ENCODE results near the gene TSEN2. TPM values are rescaled to one million over a fixed set of nuclear protein-coding genes. Genes with fewer than 3 reads are reported as not detected.

TSEN2 gene
- polyA plus RNA-seq, 3 donors = 3.2 to 7.3 (median 3.9) TPM

- peaks cover 45 to 48% of the 10 kb centered on the region in 2 donors for H3K36me3 Mint-ChIP-seq
- no peaks in the 10 kb centered on the region for H3K27me3 Mint-ChIP-seq (ENCODE audit: low read depth in 3 of 3)
- no peak for DNase-seq
- Histone ChIP-seq H3K4me1 (ENCODE audit: control insufficient read depth in 1 of 2, insufficient read depth in 2 of 2, low read length in 2 of 2) (peaks cover 9 to 10% of the 10 kb centered on the region in 2 donors), H3K9ac (ENCODE audit: insufficient read depth, low read length, poor library complexity, severe bottlenecking) (no peak overlapping the region), H3K9me3 (replicated peaks in 1 of 2; ENCODE audit: control insufficient read depth in 1 of 2, insufficient read depth in 1 of 2, low read length in 2 of 2) (no peaks in the 10 kb centered on the region), H3K4me3 (replicated peaks in 1 of 3; ENCODE audit: low read depth in 2 of 3, low read length in 3 of 3) (no peak overlapping the region), H3K79me2 (ENCODE audit: insufficient read depth, low read length) (no peaks in the 10 kb centered on the region), H3K4me2 (replicated peaks; ENCODE audit: extremely low read depth, low read length, poor library complexity, severe bottlenecking) (no peak overlapping the region), H3K36me3 (replicated peaks in 1 of 2; ENCODE audit: control insufficient read depth in 1 of 2, insufficient read depth in 2 of 2, low read length in 2 of 2) (peaks cover 3 to 44% of the 10 kb centered on the region in 2 donors), H2AFZ (ENCODE audit: insufficient read depth, low read depth, low read length, poor library complexity, severe bottlenecking) (no peak overlapping the region), H3K27ac (ENCODE audit: low read depth in 1 of 2, low read length in 2 of 2) (no peak overlapping the region), H4K20me1 (ENCODE audit: insufficient read depth, low read length) (no peaks in the 10 kb centered on the region), H3K27me3 (ENCODE audit: control insufficient read depth in 2 of 2, insufficient read depth in 2 of 2, low read length in 2 of 2) (no peaks in the 10 kb centered on the region)
- no peaks in the 10 kb centered on the region for H3K9me3 Mint-ChIP-seq
- whole genome bisulfite sequencing (ENCODE audit: insufficient coverage) = 100% methylated on average over 2 of the region's 5 CpGs
- intact Hi-C loops (cut with micrococcal nuclease) = no loop called here
- no peak overlapping the region for H3K4me3 Mint-ChIP-seq
- no peak for TF ChIP-seq CTCF (IDR thresholded peaks at IDR 0.05)
- H3K4me1 Mint-ChIP-seq = peaks cover 10% of the 10 kb centered on the region
- no peak overlapping the region for H3K27ac Mint-ChIP-seq
These were observed 22.0 kb downstream of the TSEN2 start for GRCh38 chr3:12506201-12506709.

- intact Hi-C loops (cut with micrococcal nuclease) = no loop called here
- Histone ChIP-seq H3K9ac (ENCODE audit: insufficient read depth, low read length, poor library complexity, severe bottlenecking) (no peak overlapping the region), H3K4me1 (ENCODE audit: control insufficient read depth in 1 of 2, insufficient read depth in 2 of 2, low read length in 2 of 2) (peaks cover 9 to 10% of the 10 kb centered on the region in 2 donors), H3K79me2 (ENCODE audit: insufficient read depth, low read length) (no peaks in the 10 kb centered on the region), H3K27ac (ENCODE audit: low read depth in 1 of 2, low read length in 2 of 2) (no peak overlapping the region), H3K9me3 (replicated peaks in 1 of 2; ENCODE audit: control insufficient read depth in 1 of 2, insufficient read depth in 1 of 2, low read length in 2 of 2) (no peaks in the 10 kb centered on the region), H2AFZ (ENCODE audit: insufficient read depth, low read depth, low read length, poor library complexity, severe bottlenecking) (no peak overlapping the region), H3K4me3 (replicated peaks in 1 of 3; ENCODE audit: low read depth in 2 of 3, low read length in 3 of 3) (no peak overlapping the region), H4K20me1 (ENCODE audit: insufficient read depth, low read length) (no peaks in the 10 kb centered on the region), H3K4me2 (replicated peaks; ENCODE audit: extremely low read depth, low read length, poor library complexity, severe bottlenecking) (no peak overlapping the region), H3K36me3 (replicated peaks in 1 of 2; ENCODE audit: control insufficient read depth in 1 of 2, insufficient read depth in 2 of 2, low read length in 2 of 2) (peaks cover 3 to 49% of the 10 kb centered on the region in 2 donors), H3K27me3 (ENCODE audit: control insufficient read depth in 2 of 2, insufficient read depth in 2 of 2, low read length in 2 of 2) (no peaks in the 10 kb centered on the region)
- DNase-seq = no peak
- TF ChIP-seq CTCF (IDR thresholded peaks at IDR 0.05) = no peak
- Mint-ChIP-seq H3K36me3 (peaks cover 45 to 48% of the 10 kb centered on the region in 2 donors), H3K9me3 (no peaks in the 10 kb centered on the region), H3K4me1 (peaks cover 10% of the 10 kb centered on the region), H3K27ac (no peak overlapping the region), H3K4me3 (no peak overlapping the region), H3K27me3 (ENCODE audit: low read depth in 3 of 3) (no peaks in the 10 kb centered on the region)
- WGBS (ENCODE audit: insufficient coverage) = 93% methylated on average over 7 of the region's 8 CpGs
These were observed 23.5 kb downstream of the TSEN2 start for GRCh38 chr3:12507591-12508281.

All from CD14-positive monocyte (primary cell).